ENCODE results near the gene SULF2.

The SULF2 gene

GRCh38 chr20:47730744-47731143 is 54.5 kb downstream of the SULF2 start:
- DNase-seq (ENCODE audit: low read depth in 1 of 2, low spot score in 1 of 2) = no peak
- TF ChIP-seq SPI1 (IDR thresholded peaks at IDR 0.05; ENCODE audit: borderline replicate concordance, low read depth) (no peak), POLR2AphosphoS5 (IDR thresholded peaks at IDR 0.05; ENCODE audit: low read depth) (no peak), CTCF (IDR thresholded peaks at IDR 0.05; ENCODE audit: insufficient read depth, low read length) (no peak), REST (IDR thresholded peaks at IDR 0.05; ENCODE audit: insufficient replicate concordance, low read depth) (no peak), GABPA (IDR thresholded peaks at IDR 0.05; ENCODE audit: low read depth) (no peak)
- Histone ChIP-seq H3K27me3 (ENCODE audit: insufficient read depth, poor library complexity, severe bottlenecking) (no peaks in the 10 kb centered on the region), H3K27ac (replicated peaks) (no peak overlapping the region), H3K4me3 (replicated peaks; ENCODE audit: insufficient read depth, low read length) (no peak overlapping the region)

GRCh38 chr20:47729472-47729871 is 55.8 kb downstream of the SULF2 start:
- no peak for DNase-seq (ENCODE audit: low read depth in 1 of 2, low spot score in 1 of 2)
- Histone ChIP-seq H3K4me3 (replicated peaks; ENCODE audit: insufficient read depth, low read length) (no peak overlapping the region), H3K27ac (replicated peaks) (no peak overlapping the region)

GRCh38 chr20:47727909-47728361 is 57.3 kb downstream of the SULF2 start:
- Histone ChIP-seq H3K27me3 (ENCODE audit: insufficient read depth, poor library complexity, severe bottlenecking) (no peaks in the 10 kb centered on the region), H3K4me3 (replicated peaks; ENCODE audit: insufficient read depth, low read length) (peak overlapping the region; percentile 24), H3K27ac (replicated peaks) (peak overlapping the region; percentile 65)
- no peak for DNase-seq (ENCODE audit: low read depth in 1 of 2, low spot score in 1 of 2)
- TF ChIP-seq CTCF (IDR thresholded peaks at IDR 0.05; ENCODE audit: insufficient read depth, low read length) = no peak
- TF ChIP-seq GABPA (IDR thresholded peaks at IDR 0.05; ENCODE audit: low read depth) = 0 out of 2 replicates have a peak, but pooled peaks have one; percentile 29

More at GRCh38 chr20:47729472-47729871, 55.8 kb downstream of the SULF2 start:
- H3K27me3 ChIP-seq (ENCODE audit: insufficient read depth, poor library complexity, severe bottlenecking) = no peaks in the 10 kb centered on the region
- no peak for TF ChIP-seq POLR2AphosphoS5 (IDR thresholded peaks at IDR 0.05; ENCODE audit: low read depth)
- TF ChIP-seq REST (IDR thresholded peaks at IDR 0.05; ENCODE audit: insufficient replicate concordance, low read depth) = no peak
- no peak for TF ChIP-seq CTCF (IDR thresholded peaks at IDR 0.05; ENCODE audit: insufficient read depth, low read length)
- no peak for TF ChIP-seq SPI1 (IDR thresholded peaks at IDR 0.05; ENCODE audit: borderline replicate concordance, low read depth)
- no peak for TF ChIP-seq GABPA (IDR thresholded peaks at IDR 0.05; ENCODE audit: low read depth)
